Spleen (tissue), 11 donors: ENCODE measurements around the gene FAM24B. TPM values are rescaled to one million over a fixed set of nuclear protein-coding genes. Genes with fewer than 3 reads are reported as not detected.
"Not testable (repeated sequence)": the region's sequence is repeated elsewhere in the genome, so short reads cannot be mapped to it uniquely, and the experiment has no call there.

Experiments
- DNase-seq: peaks from one replicate; pipeline ENCODE4 v3.0.0-alpha.2; 2020
- H3K27ac ChIP-seq, 8 donors: fragments of 200-600 bp; sonication (generic) in 7 of 8; 1 replicate in 4 of 8; 2 replicates in 4 of 8; pipeline versions ENCODE4 v1.5.0 to v1.8.0; 2016 to 2021; ENCODE audit warnings: inconsistent platforms in 4 of 8, mild to moderate bottlenecking in 4 of 8, moderate library complexity in 1 of 8
- H3K27me3 ChIP-seq, 7 donors: fragments of 200-600 bp; sonication (generic) in 6 of 7; replicated peaks in 1 of 7; 1 replicate in 4 of 7; 2 replicates in 3 of 7; pipeline versions ENCODE4 v1.5.0 to v1.8.0; 2016 to 2021; ENCODE audit warnings: inconsistent platforms in 3 of 7, mild to moderate bottlenecking in 1 of 7
- H3K36me3 ChIP-seq, 6 donors: fragments of 200-600 bp; sonication (generic) in 5 of 6; 1 replicate in 4 of 6; 2 replicates in 2 of 6; pipeline versions ENCODE4 v1.5.0 to v1.8.0; 2016 to 2021; ENCODE audit warnings: inconsistent platforms in 2 of 6
- H3K4me1 ChIP-seq, 6 donors: fragments of 200-600 bp; sonication (generic) in 5 of 6; 1 replicate in 3 of 6; 2 replicates in 3 of 6; pipeline versions ENCODE4 v1.5.0 to v1.8.0; 2016 to 2021; ENCODE audit warnings: inconsistent platforms in 3 of 6
- H3K4me3 ChIP-seq, 8 donors: fragments of 200-600 bp; sonication (generic) in 7 of 8; 1 replicate in 4 of 8; 2 replicates in 4 of 8; pipeline versions ENCODE4 v1.5.0 to v1.8.0; 2016 to 2021; ENCODE audit warnings: inconsistent platforms in 4 of 8, mild to moderate bottlenecking in 4 of 8, moderate library complexity in 2 of 8
- H3K9me3 ChIP-seq, 8 donors: fragments of 200-600 bp; sonication (generic) in 7 of 8; 1 replicate in 4 of 8; 2 replicates in 4 of 8; pipeline versions ENCODE4 v1.5.0 to v1.8.0; 2016 to 2021; ENCODE audit warnings: inconsistent platforms in 4 of 8
- CTCF ChIP-seq, 11 experiments: fragments of 200-600 bp in 7 of 11; fragments of 450-650 bp in 4 of 11; sonication (generic) in 4 of 11; IDR thresholded peaks in 8 of 11; conservative IDR thresholded peaks in 3 of 11; 1 replicate in 7 of 11; 2 replicates in 4 of 11; pipeline versions ENCODE4 v1.4.0 to v1.8.0; 2016 to 2021; ENCODE audit warnings: antibody characterized with exemption in 11 of 11, inconsistent platforms in 4 of 11, mild to moderate bottlenecking in 1 of 11
- POLR2A ChIP-seq, 3 donors: fragments of 450-650 bp; IDR thresholded peaks; one replicate each; pipeline ENCODE4 v1.5.1; 2017; ENCODE audit warnings: antibody characterized with exemption in 3 of 3, mild to moderate bottlenecking in 1 of 3
- POLR2AphosphoS5 ChIP-seq, 3 donors: sonication (generic); formaldehyde crosslinking; IDR thresholded peaks; one replicate each; pipeline ENCODE4 v1.5.1; 2017; ENCODE audit warnings: antibody characterized with exemption in 3 of 3
- WGBS, 5 donors: extraction: QIAGEN DNeasy Blood & Tissue Kit in 3 of 5; methylation state at CpG; one replicate each; pipeline versions ENCODE4 v1.1.5 to v1.1.7; 2013 to 2018; 5-methylcytosine and 5-hydroxymethylcytosine counted together
- intact Hi-C: fragments of 100-400 bp; cut with DNase I; formaldehyde crosslinking; loops from one replicate; pipeline ENCODE4 v1.15.0; 2023; ENCODE audit warnings: low total_unique reads
- polyA plus RNA-seq, 3 donors: library from polyadenylated mRNA; stranded (reverse); fragments of 200-250 nt; gene quantifications; one replicate each; pipeline ENCODE4 v1.2.1, GENCODE V29; 2013
- total RNA-seq, 7 donors: library from RNA; depleted of rRNA in 3 of 7; stranded (reverse); fragments of >200 nt in 3 of 7; fragmentation: NEBNext Ultra II Directional in 4 of 7; extraction: Animal tissue kit (Norgen Biotek cat#: 25700) in 4 of 7; gene quantifications; one replicate each; pipeline versions ENCODE4 v1.1.0 to v1.2.1, GENCODE V29; 2016 to 2021
- donor health status: healthy with polysubstance abuse.
- donor health status: DM: no; HTN: no; CAD: no; lungs with moderate emphysema.
- donor health status: DM: no; HTN: no; CAD: no.
- donor health status: Bipolar disorder and iron deficiency.
- donor health status: healthy.
- donor health status: DM: no; HTN: no; CAD: no.
- donor health status: DM: yes; HTN: yes; CAD: no.

The FAM24B gene
- total and polyA plus RNA-seq, 10 donors: 2.8 to 8.5 (median 5.7) TPM

- Histone ChIP-seq H3K4me1 (peaks cover 0 to 48% (median 27%) of the 10 kb centered on the region in 6 donors), H3K4me3 (no peak overlapping the region), H3K27me3 (peaks cover 0 to 6% (median 0%) of the 10 kb centered on the region in 7 donors), H3K9me3 (peaks cover 0 to 9% (median 0%) of the 10 kb centered on the region in 8 donors), H3K36me3 (no peaks in the 10 kb centered on the region), H3K27ac (no peak overlapping the region)
- intact Hi-C loops: no loop called here
- 64 to 69% (median 67%) methylated on average over 6 of the region's 6 CpGs for WGBS, 5 donors
- no peak for DNase-seq
- TF ChIP-seq POLR2A (IDR thresholded peaks at IDR 0.05) (no peak), CTCF (IDR thresholded peaks at IDR 0.05 in 8 of 11, conservative IDR thresholded peaks at IDR 0.05 in 3 of 11) (no peak), POLR2AphosphoS5 (IDR thresholded peaks at IDR 0.05) (no peak)
Measured at GRCh38 chr10:122875843-122876466, 3.4 kb downstream of the FAM24B start.

DNA sequence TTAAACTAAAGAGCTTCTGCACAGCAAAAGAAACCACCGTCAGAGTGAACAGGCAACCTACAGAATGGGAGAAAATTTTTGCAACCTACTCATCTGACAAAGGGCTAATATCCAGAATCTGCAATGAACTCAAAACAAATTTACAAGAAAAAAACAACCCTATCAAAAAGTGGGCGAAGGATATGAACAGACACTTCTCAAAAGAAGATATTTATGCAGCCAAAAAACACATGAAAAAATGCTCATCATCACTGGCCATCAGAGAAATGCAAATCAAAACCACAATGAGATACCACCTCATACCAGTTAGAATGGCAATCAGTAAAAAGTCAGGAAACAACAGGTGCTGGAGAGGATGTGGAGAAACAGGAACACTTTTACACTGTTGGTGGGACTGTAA lies 7.4 kb downstream of the FAM24B start:
- 90 to 100% (median 98%) methylated on average over 1 to 2 of the region's 2 CpGs for WGBS, 5 donors

DNA sequence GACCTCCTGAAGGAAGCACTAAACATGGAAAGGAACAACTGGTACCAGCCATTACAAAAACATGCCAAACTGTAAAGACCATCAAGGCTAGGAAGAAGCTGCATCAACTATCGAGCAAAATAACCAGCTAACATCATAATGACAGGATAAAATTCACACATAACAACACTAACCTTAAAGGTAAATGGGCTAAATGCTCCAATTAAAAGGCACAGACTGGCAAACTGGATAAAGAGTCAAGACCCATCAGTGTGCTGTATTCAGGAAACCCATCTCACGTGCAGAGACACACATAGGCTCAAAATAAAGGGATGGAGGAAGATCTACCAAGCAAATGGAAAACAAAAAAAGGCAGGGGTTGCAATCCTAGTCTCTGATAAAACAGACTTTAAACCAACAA lies 10.6 kb downstream of the FAM24B start:
- H3K9me3 ChIP-seq: peaks cover 0 to 14% (median 0%) of the 10 kb centered on the region in 8 donors
- intact Hi-C loops, DNase-seq, H3K36me3 ChIP-seq, H3K27me3 ChIP-seq, H3K4me1 ChIP-seq, H3K27ac ChIP-seq, H3K4me3 ChIP-seq: not testable (repeated sequence)
- WGBS, 5 donors: 73 to 96% (median 90%) methylated on average over 1 to 2 of the region's 2 CpGs

More for the DNA sequence above, 7.4 kb downstream of the FAM24B start:
- Histone ChIP-seq H3K9me3 (peaks cover 0 to 14% (median 0%) of the 10 kb centered on the region in 8 donors), H3K4me1 (peaks cover 0 to 14% (median 0%) of the 10 kb centered on the region in 6 donors)
- intact Hi-C loops, H3K36me3 ChIP-seq, DNase-seq, H3K4me3 ChIP-seq, H3K27ac ChIP-seq, H3K27me3 ChIP-seq: not testable (repeated sequence)

DNA sequence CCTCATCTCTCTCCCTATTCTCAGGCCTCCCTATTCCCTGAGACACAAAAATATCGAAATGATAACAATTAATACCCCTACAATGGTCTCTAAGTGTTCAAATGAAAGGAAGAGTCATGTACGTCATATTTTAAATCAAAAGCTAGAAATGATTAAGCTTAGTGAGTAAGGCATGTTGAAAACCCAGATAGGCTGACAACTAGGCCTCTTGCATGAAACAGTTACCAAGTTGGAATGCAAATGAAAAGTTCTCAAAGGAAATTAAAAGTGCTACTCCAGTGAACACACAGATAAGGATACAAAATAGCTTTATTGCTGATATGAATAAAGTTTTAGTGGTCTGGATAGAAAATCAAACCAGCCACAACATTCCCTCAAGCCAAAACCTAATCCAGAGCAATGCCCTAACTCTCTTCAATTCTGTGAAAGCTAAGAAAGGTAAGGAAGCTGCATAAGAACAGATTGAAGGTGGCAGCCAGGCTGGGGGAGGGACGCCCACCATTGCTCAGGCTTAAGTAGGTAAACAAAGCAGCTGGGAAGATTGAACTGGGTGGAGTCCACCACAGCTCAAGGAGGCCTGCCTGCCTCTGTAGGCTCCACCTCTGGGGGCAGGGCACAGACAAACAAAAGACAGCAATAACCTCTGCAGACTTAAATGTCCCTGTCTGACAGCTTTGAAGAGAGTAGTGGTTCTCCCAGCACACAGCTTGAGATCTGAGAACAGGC lies 12.5 kb downstream of the FAM24B start:
- H3K27me3 ChIP-seq, intact Hi-C loops, H3K27ac ChIP-seq, H3K4me3 ChIP-seq, H3K9me3 ChIP-seq, H3K36me3 ChIP-seq, H3K4me1 ChIP-seq, DNase-seq: not testable (repeated sequence)
- WGBS, 5 donors: 83 to 91% (median 86%) methylated on average over 3 of the region's 3 CpGs

GRCh38 chr10:122864901-122865300 lies 14.5 kb downstream of the FAM24B start:
- TF ChIP-seq CTCF (IDR thresholded peaks at IDR 0.05 in 8 of 11, conservative IDR thresholded peaks at IDR 0.05 in 3 of 11): no peak
- TF ChIP-seq POLR2AphosphoS5 (IDR thresholded peaks at IDR 0.05): no peak
- TF ChIP-seq POLR2A (IDR thresholded peaks at IDR 0.05): no peak
- intact Hi-C loops: no loop called here
- Histone ChIP-seq H3K9me3 (peaks cover 0 to 6% (median 0%) of the 10 kb centered on the region in 8 donors), H3K4me3 (no peak overlapping the region), H3K27me3 (no peaks in the 10 kb centered on the region), H3K27ac (no peak overlapping the region), H3K36me3 (no peaks in the 10 kb centered on the region), H3K4me1 (no peaks in the 10 kb centered on the region)
- DNase-seq: no peak
- 92 to 100% (median 96%) methylated on average over 1 of the region's 1 CpG for WGBS, 5 donors
